ENCODE measurements around the gene SLC22A5. TPM values are rescaled to one million over a fixed set of nuclear protein-coding genes. Genes with fewer than 3 reads are reported as not detected.
"Not testable (repeated sequence)": the region's sequence is repeated elsewhere in the genome, so short reads cannot be mapped to it uniquely, and the experiment has no call there.

SLC22A5 gene
- total RNA-seq, 1 donor from 2014 or later: 26.6 TPM

GRCh38 chr5:132384506-132385050, 15.1 kb downstream of the SLC22A5 start:
- DNase-seq: no peak
- intact Hi-C loops (cut with micrococcal nuclease): no loop called here
- peak; percentile 8 for ATAC-seq

DNA sequence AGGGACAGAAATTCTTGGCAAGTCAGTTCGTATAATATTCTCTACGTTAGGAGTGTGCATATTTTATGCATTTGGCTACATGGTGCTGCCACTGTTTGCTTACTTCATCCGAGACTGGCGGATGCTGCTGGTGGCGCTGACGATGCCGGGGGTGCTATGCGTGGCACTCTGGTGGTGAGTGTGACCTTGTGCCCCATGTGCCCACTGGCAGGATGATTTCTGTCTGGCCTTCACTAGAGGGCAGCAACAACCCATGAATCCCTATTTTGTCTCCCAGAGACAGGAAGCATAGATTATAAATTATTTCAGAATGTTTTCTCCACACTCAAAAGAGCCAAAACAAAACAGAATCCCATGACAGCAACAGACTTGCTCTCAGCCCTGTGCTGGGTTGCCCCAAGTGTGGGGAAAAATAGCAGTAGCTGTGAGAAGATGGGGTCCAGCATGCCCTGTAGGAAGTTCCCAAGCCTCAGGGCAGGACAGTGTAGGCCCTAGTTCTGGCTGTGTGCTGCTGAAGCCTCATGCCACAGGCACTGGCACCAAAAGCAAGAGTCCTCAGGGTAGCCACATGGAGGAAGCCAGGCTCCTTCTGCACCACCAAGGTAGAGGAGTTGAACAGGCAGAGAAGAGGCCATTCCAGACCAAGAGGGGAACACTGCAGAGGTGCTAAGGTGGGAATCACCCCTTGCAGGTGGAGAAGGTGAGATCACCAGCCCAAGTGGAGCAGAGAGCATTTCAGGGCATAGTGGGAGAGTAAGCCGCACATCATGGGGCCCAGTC, 16.0 kb downstream of the SLC22A5 start:
- peak; percentile 54 for ATAC-seq
- intact Hi-C loops (cut with micrococcal nuclease): loop anchor here (2.0 kb wide), 1 partner anchor 115 kb away; no protein-coding TSS in a partner anchor
- peak; percentile 53 for DNase-seq

- intact Hi-C loops (cut with micrococcal nuclease): loop anchor here (2.0 kb wide), 1 partner anchor 114 kb away; no protein-coding TSS in a partner anchor
- peak; percentile 79 for DNase-seq
- peak; percentile 84 for ATAC-seq
Measured at GRCh38 chr5:132386644-132387286, 17.3 kb downstream of the SLC22A5 start.

GRCh38 chr5:132387640-132388117, 18.2 kb downstream of the SLC22A5 start:
- DNase-seq (peak; percentile 45), ATAC-seq (peak; percentile 83)
- intact Hi-C loops (cut with micrococcal nuclease): loop anchor here (2.0 kb wide), 1 partner anchor 113 kb away; no protein-coding TSS in a partner anchor

DNA sequence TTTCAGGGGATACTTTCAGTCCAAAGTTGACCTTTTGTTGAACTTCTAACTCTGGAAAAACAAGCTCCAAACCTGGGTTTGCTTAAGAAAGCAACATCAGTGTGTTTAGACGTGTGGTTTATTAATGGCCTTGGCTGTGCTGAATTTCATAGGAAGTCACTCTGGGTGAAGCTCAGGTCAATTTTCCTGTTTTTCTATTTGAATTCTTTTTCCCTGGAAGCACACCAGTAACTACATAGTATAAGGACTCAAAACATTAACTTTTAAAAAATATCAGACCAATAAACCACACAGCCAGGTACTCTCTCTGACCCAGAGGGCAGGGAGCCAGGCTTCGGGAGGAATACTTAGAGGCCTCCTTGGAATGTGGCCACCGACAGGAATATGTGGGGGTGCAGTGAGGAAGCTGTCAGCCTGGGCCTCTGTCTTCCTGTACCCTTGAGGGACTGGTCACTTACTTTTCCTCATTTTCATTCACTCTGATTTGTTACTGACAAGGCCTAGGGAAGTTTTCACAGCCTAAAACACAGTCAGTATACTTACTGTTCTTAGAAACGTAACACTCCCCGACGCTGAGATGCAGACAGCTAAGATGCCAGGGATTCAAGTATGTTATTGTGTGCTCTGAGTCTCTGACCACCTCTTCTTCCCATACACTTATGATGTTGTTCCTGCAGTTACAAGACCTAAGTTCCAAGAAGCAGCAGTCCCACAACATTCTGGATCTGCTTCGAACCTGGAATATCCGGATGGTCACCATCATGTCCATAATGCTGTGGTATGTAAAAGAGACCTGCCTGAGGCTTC, 18.9 kb downstream of the SLC22A5 start:
- peak; percentile 2 for ATAC-seq
- no peak for DNase-seq
- intact Hi-C loops (cut with micrococcal nuclease): no loop called here

- no peak for ATAC-seq
- DNase-seq: no peak
- intact Hi-C loops (cut with micrococcal nuclease): no loop called here
Measured at GRCh38 chr5:132389051-132389331, 19.5 kb downstream of the SLC22A5 start.

GRCh38 chr5:132389585-132390286, 20.2 kb downstream of the SLC22A5 start:
- ATAC-seq (no peak), DNase-seq (no peak)
- intact Hi-C loops (cut with micrococcal nuclease): no loop called here

GRCh38 chr5:132391247-132391646, 21.7 kb downstream of the SLC22A5 start:
- DNase-seq (no peak), ATAC-seq (no peak)
- intact Hi-C loops (cut with micrococcal nuclease): no loop called here

DNA sequence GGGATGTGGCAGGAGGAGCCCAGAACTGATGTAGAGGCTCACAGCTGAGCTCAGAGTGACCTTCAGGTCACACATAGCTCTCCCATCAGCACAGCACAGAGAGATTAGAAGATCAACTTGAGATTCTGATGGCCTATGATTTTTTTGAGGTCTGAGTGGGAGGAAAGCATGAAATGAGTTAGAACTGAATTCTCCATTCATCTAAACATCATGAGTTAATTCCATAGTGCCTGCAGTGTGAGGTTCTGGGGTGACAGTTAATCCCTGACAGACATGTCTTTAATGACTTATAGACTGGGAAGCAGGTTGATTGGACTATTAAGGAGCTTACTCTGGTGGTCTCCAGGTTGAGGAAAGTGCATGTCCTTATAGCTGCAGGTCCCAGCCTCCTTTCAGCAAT, 22.4 kb downstream of the SLC22A5 start:
- DNase-seq (no peak), ATAC-seq (no peak)
- intact Hi-C loops (cut with micrococcal nuclease): no loop called here

GRCh38 chr5:132392411-132392810, 22.9 kb downstream of the SLC22A5 start:
- DNase-seq: no peak
- intact Hi-C loops (cut with micrococcal nuclease): no loop called here

DNA sequence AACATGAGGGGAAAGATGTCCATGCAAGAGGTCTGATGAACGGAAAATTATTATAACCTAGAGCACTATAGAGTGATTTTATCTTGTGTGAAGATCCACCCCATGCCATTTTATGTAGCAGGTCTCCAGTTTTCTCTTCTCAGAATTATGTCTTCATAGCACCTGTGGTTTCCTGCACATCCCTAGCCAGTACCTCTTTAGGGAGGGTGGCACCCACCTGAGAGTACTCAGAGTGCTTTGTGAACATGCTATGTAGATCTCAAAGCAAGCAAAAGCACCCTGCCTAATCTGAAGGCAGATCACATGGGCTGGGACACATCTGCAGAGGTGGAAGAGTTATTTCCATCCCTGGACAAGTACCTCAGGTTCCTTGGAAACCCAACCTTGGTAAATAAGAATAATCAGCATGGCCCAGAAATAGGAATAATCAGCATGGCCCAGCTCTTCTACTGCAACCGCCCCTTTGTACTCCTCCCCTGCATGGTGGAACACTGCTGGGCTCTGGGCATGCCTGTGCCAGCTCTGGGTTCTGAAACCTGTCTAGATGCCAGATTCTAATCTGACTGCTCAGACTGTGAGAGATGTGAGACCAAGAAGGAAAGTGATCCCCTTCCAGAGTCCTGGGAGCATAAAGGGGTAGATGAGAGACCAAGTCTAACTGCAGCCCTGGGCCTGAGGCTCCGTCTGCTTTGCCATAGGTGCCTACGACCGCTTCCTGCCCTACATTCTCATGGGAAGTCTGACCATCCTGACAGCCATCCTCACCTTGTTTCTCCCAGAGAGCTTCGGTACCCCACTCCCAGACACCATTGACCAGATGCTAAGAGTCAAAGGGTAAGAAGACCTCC, 23.7 kb downstream of the SLC22A5 start:
- peak; percentile 42 for ATAC-seq
- intact Hi-C loops (cut with micrococcal nuclease): no loop called here
- DNase-seq: no peak

More at GRCh38 chr5:132392411-132392810, 22.9 kb downstream of the SLC22A5 start:
- no peak for ATAC-seq

DNA sequence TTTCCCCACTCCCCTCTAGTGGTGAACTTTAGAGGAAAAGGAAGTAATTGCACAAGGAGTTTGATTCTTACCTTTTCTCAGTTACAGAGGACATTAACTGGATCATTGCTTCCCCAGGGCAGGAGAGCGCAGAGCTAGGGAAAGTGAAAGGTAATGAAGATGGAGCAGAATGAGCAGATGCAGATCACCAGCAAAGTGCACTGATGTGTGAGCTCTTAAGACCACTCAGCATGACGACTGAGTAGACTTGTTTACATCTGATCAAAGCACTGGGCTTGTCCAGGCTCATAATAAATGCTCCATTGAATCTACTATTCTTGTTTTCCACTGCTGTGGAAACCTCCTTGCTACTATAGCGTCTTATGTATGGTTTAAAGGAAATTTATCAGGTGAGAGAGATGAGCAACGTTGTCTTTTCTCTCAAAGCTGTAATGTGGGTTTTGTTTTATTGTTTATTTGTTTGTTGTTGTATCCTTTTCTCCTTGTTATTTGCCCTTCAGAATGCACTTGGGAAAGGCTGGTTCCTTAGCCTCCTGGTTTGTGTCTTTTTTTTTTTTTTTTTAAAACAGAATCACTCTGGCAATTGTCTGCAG, 25.3 kb downstream of the SLC22A5 start:
- intact Hi-C loops (cut with micrococcal nuclease): no loop called here
- DNase-seq (no peak), ATAC-seq (no peak)

DNA sequence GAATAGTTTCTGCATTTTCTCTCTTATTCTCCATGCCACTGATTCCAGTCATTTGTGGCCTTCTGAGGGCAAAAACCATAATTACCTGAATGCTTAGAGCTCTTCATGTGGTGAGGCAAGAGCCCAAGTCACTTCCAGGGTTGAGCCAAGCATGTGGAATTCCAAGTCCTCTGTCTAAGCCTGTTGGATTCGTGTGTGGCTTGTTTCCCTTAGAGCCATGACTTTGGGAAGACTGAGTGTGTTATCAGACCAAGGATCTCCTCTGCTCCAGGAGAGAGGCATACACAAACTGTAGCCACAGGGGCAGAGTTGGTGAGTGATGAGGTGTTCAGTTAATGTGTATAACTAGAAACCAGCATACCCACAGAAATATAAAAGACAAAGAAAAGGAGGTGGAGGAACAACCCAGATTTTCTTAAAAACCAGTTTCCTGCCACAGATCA, 27.1 kb downstream of the SLC22A5 start:
- intact Hi-C loops (cut with micrococcal nuclease): no loop called here
- no peak for ATAC-seq

GRCh38 chr5:132397224-132397623, 27.7 kb downstream of the SLC22A5 start:
- no peak for ATAC-seq
- intact Hi-C loops (cut with micrococcal nuclease): no loop called here
- DNase-seq: no peak

More for the DNA sequence above, 27.1 kb downstream of the SLC22A5 start:
- DNase-seq: no peak

DNA sequence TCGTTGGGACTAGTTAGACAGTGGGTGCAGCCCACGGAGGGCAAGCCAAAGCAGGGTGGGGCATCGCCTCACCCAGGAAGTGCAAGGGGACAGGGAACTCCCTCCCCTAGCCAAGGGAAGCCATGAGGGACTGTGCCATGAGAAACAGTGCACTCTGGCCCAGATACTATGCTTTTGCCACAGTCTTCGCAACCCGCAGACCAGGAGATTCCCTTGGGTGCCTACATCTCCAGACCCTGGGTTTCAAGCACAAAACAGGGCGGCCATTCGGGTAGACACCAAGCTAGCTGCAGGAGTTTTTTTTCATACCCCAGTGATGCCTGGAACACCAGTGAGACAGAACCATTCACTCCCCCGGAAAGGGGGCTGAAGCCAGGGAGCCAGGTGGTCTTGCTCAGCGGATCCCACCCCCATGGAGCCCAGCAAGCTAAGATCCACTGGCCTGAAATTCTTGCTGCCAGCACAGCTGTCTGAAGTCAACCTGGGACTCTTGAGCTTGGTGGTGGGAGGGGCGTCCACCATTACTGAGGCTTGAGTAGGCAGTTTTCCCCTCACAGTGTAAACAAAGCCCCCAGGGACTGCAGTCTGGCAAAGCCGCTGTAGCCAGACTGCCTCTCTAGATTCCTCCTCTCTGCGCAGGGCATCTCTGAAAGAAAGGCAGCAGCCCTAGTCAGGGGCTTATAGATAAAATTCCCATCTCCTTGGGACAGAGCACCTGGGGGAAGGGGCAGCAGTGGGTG, 28.6 kb downstream of the SLC22A5 start:
- DNase-seq; ATAC-seq; intact Hi-C loops (cut with micrococcal nuclease): not testable (repeated sequence)

GRCh38 chr5:132404041-132404440, 34.5 kb downstream of the SLC22A5 start:
- intact Hi-C loops (cut with micrococcal nuclease); ATAC-seq; DNase-seq: not testable (repeated sequence)

DNA sequence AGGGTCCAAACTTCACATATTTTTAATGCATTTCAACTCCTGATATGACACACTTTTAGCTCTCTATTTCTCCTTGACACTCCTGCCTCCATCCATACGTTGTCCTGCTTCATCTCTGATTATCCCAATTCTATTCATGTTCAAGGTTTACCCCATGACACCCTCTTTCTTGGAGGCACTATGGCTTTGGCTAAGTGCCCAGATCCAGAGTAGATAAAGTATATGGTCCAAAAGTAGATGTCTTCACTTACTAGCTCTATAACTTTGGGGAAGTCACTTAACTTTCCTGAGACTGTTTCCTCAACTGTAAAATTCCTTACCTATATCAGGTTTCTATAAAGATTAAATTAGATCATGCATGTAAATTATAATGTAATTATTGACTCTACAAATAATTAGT, 36.1 kb downstream of the SLC22A5 start:
- no peak for DNase-seq
- intact Hi-C loops (cut with micrococcal nuclease): no loop called here

More for the DNA sequence above, 36.1 kb downstream of the SLC22A5 start:
- ATAC-seq: no peak
